ENCODE data around the gene TCTA. TPM values are rescaled to one million over a fixed set of nuclear protein-coding genes. Genes with fewer than 3 reads are reported as not detected.
A peak's percentile ranks its signal among the peaks of the same experiment; 100 is the strongest.

The TCTA gene
- total and polyA plus RNA-seq, 2 of the 8 experiments (the other 6 are each of a cell fraction or from before 2014, with no cell fraction given): 6.2 to 11.0 TPM

- CTCF ChIA-PET (ENCODE audit: partially characterized antibody): interaction anchor here (0.6 to 4.1 kb wide), 33 partner anchors 8 to 285 kb away, joined by 3 to 50 read pairs (median 7); partner anchors contain the start of genes AMT and USP4
- no peak overlapping the region for H2AFZ ChIP-seq (ENCODE audit: low read length)
Observed at GRCh38 chr3:49454898-49455681, 42.9 kb downstream of the TCTA start.

More at GRCh38 chr3:49454898-49455681, 42.9 kb downstream of the TCTA start:
- Histone ChIP-seq H2AK5ac (ENCODE audit: low read depth, low read length) (no peak overlapping the region), H3K27me3 (replicated peaks in 1 of 4; ENCODE audit: control insufficient read depth in 3 of 4, extremely low read depth in 1 of 4, insufficient read depth in 3 of 4, low read length in 3 of 4) (no peaks in the 10 kb centered on the region), H3K9ac (replicated peaks in 1 of 4; ENCODE audit: extremely low read depth in 1 of 4, low read depth in 3 of 4, low read length in 3 of 4) (no peak overlapping the region; a peak in 1 of 7 replicates), H3K79me1 (ENCODE audit: low read depth, low read length) (no peaks in the 10 kb centered on the region), H3K4me3 (ENCODE audit: extremely low read depth in 1 of 4, insufficient read depth in 2 of 4, low read depth in 3 of 4, low read length in 4 of 4) (no peak overlapping the region), H3K23me2 (ENCODE audit: low read depth, low read length) (no peaks in the 10 kb centered on the region), H3K56ac (replicated peaks; ENCODE audit: insufficient read length, low read depth, low read length) (no peak overlapping the region), H4K5ac (ENCODE audit: insufficient read length, low read depth, low read length) (no peak overlapping the region), H3K18ac (ENCODE audit: extremely low read depth, low read length) (peak overlapping the region; percentile 39), H2BK20ac (ENCODE audit: low read length) (peak overlapping the region; percentile 74; the same call in 1 of the 2 replicates), H2BK15ac (ENCODE audit: low read length) (no peak overlapping the region; the same call in 1 of the 2 replicates), H4K20me1 (replicated peaks in 1 of 2; ENCODE audit: control insufficient read depth in 1 of 2, insufficient read depth in 2 of 2, low read length in 2 of 2) (no peaks in the 10 kb centered on the region), H3K4ac (replicated peaks; ENCODE audit: insufficient read length, low read depth, low read length) (no peak overlapping the region), H3K27ac (ENCODE audit: low read depth, low read length) (no peak overlapping the region), H3K79me2 (ENCODE audit: control insufficient read depth in 1 of 2, insufficient read depth in 2 of 2, low read length in 2 of 2) (no peaks in the 10 kb centered on the region), H2BK5ac (ENCODE audit: low read depth, low read length) (peak overlapping the region; percentile 9; the same call in 1 of the 2 replicates), H3K9me3 (ENCODE audit: insufficient read depth in 2 of 2, low read depth in 1 of 2, low read length in 1 of 2) (no peaks in the 10 kb centered on the region), H4K8ac (ENCODE audit: extremely low read depth, insufficient read depth, low read length) (0 out of 2 replicates have a peak overlapping the region, but pooled peaks have one; percentile 16), H2BK12ac (ENCODE audit: low read depth, low read length) (peak overlapping the region; percentile 50; the same call in 1 of the 2 replicates), H3K4me1 (replicated peaks in 1 of 4; ENCODE audit: control insufficient read depth in 3 of 4, insufficient read depth in 4 of 4, low read length in 3 of 4) (peaks cover 7 to 17% (median 13%) of the 10 kb centered on the region in 4 experiments), H4K91ac (replicated peaks; ENCODE audit: insufficient read length, low read length) (peak overlapping the region; percentile 77), H3K14ac (ENCODE audit: insufficient read length) (no peak overlapping the region), H3K23ac (ENCODE audit: insufficient read length) (no peak overlapping the region), H3K36me3 (ENCODE audit: control insufficient read depth in 2 of 4, insufficient read depth in 4 of 4, low read length in 3 of 4) (no peaks in the 10 kb centered on the region), H2BK120ac (replicated peaks; ENCODE audit: low read depth, low read length) (no peak overlapping the region), H3K4me2 (ENCODE audit: insufficient read depth in 1 of 2, low read depth in 2 of 2, low read length in 2 of 2) (no peak overlapping the region)
- POLR2A ChIA-PET (ENCODE audit: partially characterized antibody): interaction anchor here (1.0 to 11.8 kb wide), 5 partner anchors 17 to 98 kb away, joined by 3 to 205 read pairs (median 5); partner anchors contain the start of genes AMT and DAG1
- FAIRE-seq: no peak
- 73% methylated on average over 3 of the region's 3 CpGs; no CpG with 5 or more reads in 1 of the 2 experiments for WGBS, 2 experiments (ENCODE audit: extremely low coverage in 1 of 2, insufficient coverage in 1 of 2, insufficient read length in 1 of 2, insufficient replicate concordance in 2 of 2, low coverage in 1 of 2, low lambda C conversion rate in 2 of 2, missing lambda C conversion rate in 1 of 2)
- peak in 1 of 2 experiments; percentile 48 for DNase-seq (ENCODE audit: low read depth in 1 of 2, low spot score in 2 of 2)
- TF ChIP-seq SIX5 (IDR thresholded peaks at IDR 0.05; ENCODE audit: low read depth, low read length) (no peak), EP300 (IDR thresholded peaks at IDR 0.05; ENCODE audit: borderline replicate concordance in 1 of 2, low read depth in 2 of 2, low read length in 2 of 2) (peak in 1 of 2 experiments; percentile 27; a peak in 1 of 3 replicates)
